Hepatocyte (in vitro differentiated cells): ENCODE data around the gene CMIP.

Experiments used
- EZH2 ChIP-seq: fragments of 200-600 bp; sonication (generic); IDR thresholded peaks from 2 replicates; pipeline ENCODE4 v1.6.1; 2016; ENCODE audit warnings: antibody characterized with exemption, mild to moderate bottlenecking, borderline replicate concordance
- TF ChIP-seq, protein P1 (sequence below): fragments of 200-600 bp; sonication (generic); IDR thresholded peaks from 2 replicates; pipeline ENCODE4 v1.5.1; 2016; ENCODE audit warnings: antibody characterized with exemption, mild to moderate bottlenecking; ENCODE audit not compliant: poor library complexity

DNA sequence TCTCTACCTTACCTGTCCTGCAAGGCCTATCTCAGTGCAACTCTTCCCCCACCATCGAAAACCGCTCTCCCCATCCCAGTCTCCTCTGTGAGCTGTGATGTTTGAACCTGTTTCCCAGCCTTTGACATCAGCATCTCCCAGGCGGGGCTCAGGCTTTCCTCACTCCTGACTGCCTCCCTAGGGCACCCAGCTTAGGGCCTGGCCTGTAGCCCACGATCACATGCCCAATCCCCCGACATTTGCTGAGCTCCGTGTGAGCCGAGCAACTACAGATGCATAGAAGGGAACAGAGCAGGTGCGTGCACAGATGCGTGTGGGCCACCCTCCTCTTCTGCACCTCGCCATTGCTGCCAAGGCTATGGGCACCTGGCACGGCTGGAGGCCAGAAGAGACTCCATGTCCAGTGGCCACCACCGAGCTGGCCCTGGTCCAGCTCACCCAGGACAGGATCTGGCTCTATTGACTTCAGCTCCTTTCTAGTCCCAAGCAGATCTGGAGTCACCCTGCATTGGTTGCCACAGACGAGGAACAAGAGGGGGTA is 35.5 kb upstream of the CMIP start:
- TF ChIP-seq, protein P1, sequence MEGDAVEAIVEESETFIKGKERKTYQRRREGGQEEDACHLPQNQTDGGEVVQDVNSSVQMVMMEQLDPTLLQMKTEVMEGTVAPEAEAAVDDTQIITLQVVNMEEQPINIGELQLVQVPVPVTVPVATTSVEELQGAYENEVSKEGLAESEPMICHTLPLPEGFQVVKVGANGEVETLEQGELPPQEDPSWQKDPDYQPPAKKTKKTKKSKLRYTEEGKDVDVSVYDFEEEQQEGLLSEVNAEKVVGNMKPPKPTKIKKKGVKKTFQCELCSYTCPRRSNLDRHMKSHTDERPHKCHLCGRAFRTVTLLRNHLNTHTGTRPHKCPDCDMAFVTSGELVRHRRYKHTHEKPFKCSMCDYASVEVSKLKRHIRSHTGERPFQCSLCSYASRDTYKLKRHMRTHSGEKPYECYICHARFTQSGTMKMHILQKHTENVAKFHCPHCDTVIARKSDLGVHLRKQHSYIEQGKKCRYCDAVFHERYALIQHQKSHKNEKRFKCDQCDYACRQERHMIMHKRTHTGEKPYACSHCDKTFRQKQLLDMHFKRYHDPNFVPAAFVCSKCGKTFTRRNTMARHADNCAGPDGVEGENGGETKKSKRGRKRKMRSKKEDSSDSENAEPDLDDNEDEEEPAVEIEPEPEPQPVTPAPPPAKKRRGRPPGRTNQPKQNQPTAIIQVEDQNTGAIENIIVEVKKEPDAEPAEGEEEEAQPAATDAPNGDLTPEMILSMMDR = no peak
- TF ChIP-seq EZH2 = no peak
